ENCODE measurements around the gene ESYT1. TPM values are rescaled to one million over a fixed set of nuclear protein-coding genes. Genes with fewer than 3 reads are reported as not detected.
A peak's percentile ranks its signal among the peaks of the same experiment; 100 is the strongest.

ESYT1 gene
- polyA plus RNA-seq, 1 donor from 2014 or later, result 19.6 TPM

- Histone ChIP-seq H3K9me2 (ENCODE audit: insufficient read depth, low read length) (no peaks in the 10 kb centered on the region), H3K79me2 (replicated peaks; ENCODE audit: insufficient read depth, low read length) (peaks cover 31% of the 10 kb centered on the region), H3K36me3 (ENCODE audit: insufficient read depth, low read length) (peaks cover 4% of the 10 kb centered on the region), H4K20me1 (ENCODE audit: insufficient read depth) (no peaks in the 10 kb centered on the region), H3F3A (ENCODE audit: insufficient read depth, low read length, poor library complexity, severe bottlenecking) (peaks cover 7% of the 10 kb centered on the region), H3K4me3 (ENCODE audit: low read length) (peak overlapping the region; percentile 97), H3K9me3 (ENCODE audit: low read length) (no peaks in the 10 kb centered on the region), H3K27ac (ENCODE audit: low read length) (peak overlapping the region; percentile 79), H2AFZ (ENCODE audit: low read depth, low read length) (no peak overlapping the region), H3K9ac (ENCODE audit: low read length) (peak overlapping the region; percentile 99), H3K27me3 (ENCODE audit: insufficient read depth, low read depth, low read length) (no peaks in the 10 kb centered on the region), H3K4me2 (ENCODE audit: low read length) (peak overlapping the region; percentile 27)
- TF ChIP-seq POLR2AphosphoS5 (IDR thresholded peaks at IDR 0.05) (no peak), MXI1 (conservative IDR thresholded peaks at IDR 0.05; ENCODE audit: poor library complexity, severe bottlenecking) (no peak), EZH2 (IDR thresholded peaks at IDR 0.05; ENCODE audit: borderline replicate concordance, insufficient read depth, low read length, poor library complexity, severe bottlenecking) (no peak), REST (IDR thresholded peaks at IDR 0.05; ENCODE audit: borderline replicate concordance) (no peak)
These were observed 62.7 kb downstream of the ESYT1 start for GRCh38 chr12:56190695-56191155.

- Histone ChIP-seq H3K4me3 (ENCODE audit: low read length) (no peak overlapping the region), H3K79me2 (replicated peaks; ENCODE audit: insufficient read depth, low read length) (peaks cover 14% of the 10 kb centered on the region), H3K27me3 (ENCODE audit: insufficient read depth, low read depth, low read length) (no peaks in the 10 kb centered on the region), H3F3A (ENCODE audit: insufficient read depth, low read length, poor library complexity, severe bottlenecking) (peaks cover 7% of the 10 kb centered on the region), H3K9me3 (ENCODE audit: low read length) (no peaks in the 10 kb centered on the region), H4K20me1 (ENCODE audit: insufficient read depth) (no peaks in the 10 kb centered on the region), H3K36me3 (ENCODE audit: insufficient read depth, low read length) (no peaks in the 10 kb centered on the region), H3K27ac (ENCODE audit: low read length) (no peak overlapping the region), H3K9ac (ENCODE audit: low read length) (no peak overlapping the region), H2AFZ (ENCODE audit: low read depth, low read length) (no peak overlapping the region), H3K9me2 (ENCODE audit: insufficient read depth, low read length) (no peaks in the 10 kb centered on the region), H3K4me2 (ENCODE audit: low read length) (no peak overlapping the region)
- TF ChIP-seq RAD21 (conservative IDR thresholded peaks at IDR 0.05), result no peak
- no peak for TF ChIP-seq CTCF (IDR thresholded peaks at IDR 0.05; ENCODE audit: poor library complexity, severe bottlenecking)
- TF ChIP-seq EZH2 (IDR thresholded peaks at IDR 0.05; ENCODE audit: borderline replicate concordance, insufficient read depth, low read length, poor library complexity, severe bottlenecking), result no peak
- no peak for TF ChIP-seq MXI1 (conservative IDR thresholded peaks at IDR 0.05; ENCODE audit: poor library complexity, severe bottlenecking)
- no peak for TF ChIP-seq POLR2AphosphoS5 (IDR thresholded peaks at IDR 0.05)
- TF ChIP-seq TAF1 (IDR thresholded peaks at IDR 0.05; ENCODE audit: low read depth), result no peak
- no peak for TF ChIP-seq SMC3 (conservative IDR thresholded peaks at IDR 0.05; ENCODE audit: poor library complexity)
These were observed 64.5 kb downstream of the ESYT1 start for GRCh38 chr12:56192582-56192981.
